Measurements from ENCODE around the gene ME1.
"Not testable (repeated sequence)": the region's sequence is repeated elsewhere in the genome, so short reads cannot be mapped to it uniquely, and the experiment has no call there.

DNA sequence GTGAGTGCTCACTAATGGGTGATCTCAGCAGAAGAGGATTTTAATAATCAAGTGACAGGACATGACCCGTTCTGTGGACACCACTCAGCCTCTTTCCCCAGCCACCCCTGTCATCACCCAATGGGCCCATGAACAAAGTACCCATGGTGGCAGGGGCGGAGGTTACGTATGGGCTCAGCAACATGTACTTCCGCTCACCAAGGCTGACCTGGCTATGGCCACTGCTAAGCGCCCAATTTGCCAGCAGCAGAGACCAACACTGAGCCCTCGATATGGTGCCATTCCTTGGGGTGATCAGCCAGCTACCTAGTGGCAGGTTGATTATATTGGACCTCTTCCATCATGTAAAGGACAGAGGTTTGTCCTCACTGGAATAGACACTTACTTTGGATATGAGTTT, 68.5 kb downstream of the ME1 start:
- TF ChIP-seq, protein P1, sequence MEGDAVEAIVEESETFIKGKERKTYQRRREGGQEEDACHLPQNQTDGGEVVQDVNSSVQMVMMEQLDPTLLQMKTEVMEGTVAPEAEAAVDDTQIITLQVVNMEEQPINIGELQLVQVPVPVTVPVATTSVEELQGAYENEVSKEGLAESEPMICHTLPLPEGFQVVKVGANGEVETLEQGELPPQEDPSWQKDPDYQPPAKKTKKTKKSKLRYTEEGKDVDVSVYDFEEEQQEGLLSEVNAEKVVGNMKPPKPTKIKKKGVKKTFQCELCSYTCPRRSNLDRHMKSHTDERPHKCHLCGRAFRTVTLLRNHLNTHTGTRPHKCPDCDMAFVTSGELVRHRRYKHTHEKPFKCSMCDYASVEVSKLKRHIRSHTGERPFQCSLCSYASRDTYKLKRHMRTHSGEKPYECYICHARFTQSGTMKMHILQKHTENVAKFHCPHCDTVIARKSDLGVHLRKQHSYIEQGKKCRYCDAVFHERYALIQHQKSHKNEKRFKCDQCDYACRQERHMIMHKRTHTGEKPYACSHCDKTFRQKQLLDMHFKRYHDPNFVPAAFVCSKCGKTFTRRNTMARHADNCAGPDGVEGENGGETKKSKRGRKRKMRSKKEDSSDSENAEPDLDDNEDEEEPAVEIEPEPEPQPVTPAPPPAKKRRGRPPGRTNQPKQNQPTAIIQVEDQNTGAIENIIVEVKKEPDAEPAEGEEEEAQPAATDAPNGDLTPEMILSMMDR (IDR thresholded peaks at IDR 0.05; ENCODE audit: borderline replicate concordance, extremely low read depth, low read length, poor library complexity, severe bottlenecking), result not testable (repeated sequence)
- not testable (repeated sequence) for TF ChIP-seq EZH2 (IDR thresholded peaks at IDR 0.05; ENCODE audit: borderline replicate concordance, low read depth, low read length, severe bottlenecking)
